Peyer's patch (tissue), 4 donors: ENCODE measurements around the gene ARL2BP.

ENCODE experiments used
- POLR2A ChIP-seq, 2 donors: fragments of 450-650 bp; IDR thresholded peaks; one replicate each; pipeline ENCODE4 v1.5.1; 2017; ENCODE audit warnings: antibody characterized with exemption in 2 of 2, mild to moderate bottlenecking in 2 of 2, moderate library complexity in 2 of 2
- TF ChIP-seq, protein P1 (sequence below), 6 experiments: fragments of 450-650 bp in 4 of 6; fragments of 200-600 bp in 2 of 6; sonication (generic) in 1 of 6; IDR thresholded peaks; one replicate each; pipeline ENCODE4 v1.5.1; 2017 to 2019; ENCODE audit warnings: antibody characterized with exemption in 6 of 6, mild to moderate bottlenecking in 3 of 6, moderate library complexity in 1 of 6

DNA sequence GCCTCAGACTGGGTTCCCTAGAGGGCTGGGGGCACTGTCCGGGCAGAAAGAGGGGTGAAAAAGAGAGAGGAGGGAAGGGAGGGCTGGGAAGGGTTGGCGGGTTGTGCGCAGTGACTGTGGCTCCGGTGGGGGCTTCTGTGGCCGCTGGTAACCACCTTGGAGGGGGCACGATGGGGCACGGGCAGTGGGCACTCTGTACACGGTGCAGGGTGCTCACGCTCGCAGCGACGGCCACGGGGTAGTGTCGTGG, 38.8 kb downstream of the ARL2BP start:
- TF ChIP-seq, protein P1, sequence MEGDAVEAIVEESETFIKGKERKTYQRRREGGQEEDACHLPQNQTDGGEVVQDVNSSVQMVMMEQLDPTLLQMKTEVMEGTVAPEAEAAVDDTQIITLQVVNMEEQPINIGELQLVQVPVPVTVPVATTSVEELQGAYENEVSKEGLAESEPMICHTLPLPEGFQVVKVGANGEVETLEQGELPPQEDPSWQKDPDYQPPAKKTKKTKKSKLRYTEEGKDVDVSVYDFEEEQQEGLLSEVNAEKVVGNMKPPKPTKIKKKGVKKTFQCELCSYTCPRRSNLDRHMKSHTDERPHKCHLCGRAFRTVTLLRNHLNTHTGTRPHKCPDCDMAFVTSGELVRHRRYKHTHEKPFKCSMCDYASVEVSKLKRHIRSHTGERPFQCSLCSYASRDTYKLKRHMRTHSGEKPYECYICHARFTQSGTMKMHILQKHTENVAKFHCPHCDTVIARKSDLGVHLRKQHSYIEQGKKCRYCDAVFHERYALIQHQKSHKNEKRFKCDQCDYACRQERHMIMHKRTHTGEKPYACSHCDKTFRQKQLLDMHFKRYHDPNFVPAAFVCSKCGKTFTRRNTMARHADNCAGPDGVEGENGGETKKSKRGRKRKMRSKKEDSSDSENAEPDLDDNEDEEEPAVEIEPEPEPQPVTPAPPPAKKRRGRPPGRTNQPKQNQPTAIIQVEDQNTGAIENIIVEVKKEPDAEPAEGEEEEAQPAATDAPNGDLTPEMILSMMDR (IDR thresholded peaks at IDR 0.05): no peak
- TF ChIP-seq POLR2A (IDR thresholded peaks at IDR 0.05): no peak
